WERI-Rb-1 (cell line): ENCODE measurements around the gene CDHR3.

Experiments used
- DNase-seq: peaks from one replicate; pipeline ENCODE4 v3.0.0-alpha.2; 2020
- H3K27ac ChIP-seq: fragments of 250-450 bp; sonication (Bioruptor Pico); 2 replicates; pipeline ENCODE4 v1.5.1; 2020; ENCODE audit warnings: mild to moderate bottlenecking, moderate library complexity
- H3K27me3 ChIP-seq: fragments of 250-450 bp; sonication (Bioruptor Pico); 2 replicates; pipeline ENCODE4 v1.5.1; 2021; ENCODE audit warnings: mild to moderate bottlenecking, low read depth, moderate library complexity; ENCODE audit not compliant: insufficient read depth, severe bottlenecking
- H3K36me3 ChIP-seq: fragments of 250-450 bp; sonication (Bioruptor Pico); 2 replicates; pipeline ENCODE4 v1.5.1; 2020; ENCODE audit warnings: mild to moderate bottlenecking, moderate library complexity
- H3K4me3 ChIP-seq: 2 replicates; pipeline ENCODE4 v1.5.1; 2011; ENCODE audit warnings: low read depth, mild to moderate bottlenecking, control low read depth, low read length
- H3K9me3 ChIP-seq: fragments of 250-450 bp; sonication (Bioruptor Pico); 2 replicates; pipeline ENCODE4 v1.5.1; 2021; ENCODE audit warnings: mild to moderate bottlenecking, moderate library complexity; ENCODE audit not compliant: severe bottlenecking
- CTCF ChIP-seq: IDR thresholded peaks from 2 replicates; pipeline ENCODE4 v1.5.1; 2011; ENCODE audit warnings: low read depth, mild to moderate bottlenecking, control low read depth, inconsistent platforms, low read length

Gene CDHR3

GRCh38 chr7:105924945-105925344, 38.1 kb upstream of the CDHR3 start:
- no peak overlapping the region for H3K4me3 ChIP-seq
- no peak for TF ChIP-seq CTCF
- no peaks in the 10 kb centered on the region for H3K36me3 ChIP-seq
- H3K27ac ChIP-seq: no peak overlapping the region
- DNase-seq: no peak
- H3K9me3 ChIP-seq: no peaks in the 10 kb centered on the region
- no peaks in the 10 kb centered on the region for H3K27me3 ChIP-seq

DNA sequence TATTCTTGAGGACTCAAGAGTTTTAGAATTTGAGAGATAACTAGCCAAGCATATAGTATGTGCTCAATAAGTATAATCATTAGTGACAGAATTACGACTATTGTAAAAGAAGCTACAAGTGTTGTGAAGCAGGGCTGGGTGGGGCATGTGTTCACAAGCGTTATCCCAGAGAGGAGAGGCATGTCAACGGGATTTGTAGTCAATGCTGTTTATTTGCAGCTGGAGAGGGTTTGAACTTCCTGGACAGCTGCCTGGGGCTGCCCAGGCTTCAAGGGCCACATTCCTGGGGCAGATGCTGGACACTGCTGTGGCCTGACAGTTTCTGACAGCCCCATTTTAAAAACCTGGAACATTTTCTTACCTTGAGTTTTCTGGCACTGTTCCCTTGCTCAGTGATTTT, 36.9 kb upstream of the CDHR3 start:
- H3K4me3 ChIP-seq: no peak overlapping the region

DNA sequence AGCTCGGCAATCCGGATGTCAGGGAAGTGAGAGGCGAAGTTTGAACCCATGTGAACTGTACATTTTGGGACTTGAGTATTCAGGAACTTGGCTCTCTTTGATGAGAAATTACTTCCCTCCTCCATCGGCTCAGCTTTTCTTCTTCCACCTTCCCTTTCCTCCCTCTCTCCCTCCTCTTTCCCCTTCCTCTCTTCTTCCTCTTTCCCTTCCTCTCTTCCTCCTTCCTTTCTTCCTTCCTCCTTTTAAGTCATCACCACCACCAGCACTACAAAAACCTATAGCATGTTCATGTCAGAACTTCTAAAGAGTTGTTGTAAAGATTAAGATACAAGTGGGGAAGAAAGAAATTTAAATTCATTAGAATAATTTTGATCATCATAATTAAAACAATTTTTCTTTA, 31.9 kb upstream of the CDHR3 start:
- no peak for DNase-seq
- Histone ChIP-seq H3K27me3 (no peaks in the 10 kb centered on the region), H3K9me3 (no peaks in the 10 kb centered on the region), H3K4me3 (no peak overlapping the region), H3K27ac (no peak overlapping the region), H3K36me3 (no peaks in the 10 kb centered on the region)
- no peak for TF ChIP-seq CTCF

More for the DNA sequence above, 36.9 kb upstream of the CDHR3 start:
- no peaks in the 10 kb centered on the region for H3K36me3 ChIP-seq
- no peak for TF ChIP-seq CTCF
- no peaks in the 10 kb centered on the region for H3K9me3 ChIP-seq
- H3K27me3 ChIP-seq: no peaks in the 10 kb centered on the region
- no peak for DNase-seq
- no peak overlapping the region for H3K27ac ChIP-seq

GRCh38 chr7:105932835-105933477, 30.1 kb upstream of the CDHR3 start:
- Histone ChIP-seq H3K27me3 (no peaks in the 10 kb centered on the region), H3K4me3 (no peak overlapping the region), H3K9me3 (no peaks in the 10 kb centered on the region), H3K27ac (no peak overlapping the region), H3K36me3 (no peaks in the 10 kb centered on the region)
- DNase-seq: no peak
- no peak for TF ChIP-seq CTCF

DNA sequence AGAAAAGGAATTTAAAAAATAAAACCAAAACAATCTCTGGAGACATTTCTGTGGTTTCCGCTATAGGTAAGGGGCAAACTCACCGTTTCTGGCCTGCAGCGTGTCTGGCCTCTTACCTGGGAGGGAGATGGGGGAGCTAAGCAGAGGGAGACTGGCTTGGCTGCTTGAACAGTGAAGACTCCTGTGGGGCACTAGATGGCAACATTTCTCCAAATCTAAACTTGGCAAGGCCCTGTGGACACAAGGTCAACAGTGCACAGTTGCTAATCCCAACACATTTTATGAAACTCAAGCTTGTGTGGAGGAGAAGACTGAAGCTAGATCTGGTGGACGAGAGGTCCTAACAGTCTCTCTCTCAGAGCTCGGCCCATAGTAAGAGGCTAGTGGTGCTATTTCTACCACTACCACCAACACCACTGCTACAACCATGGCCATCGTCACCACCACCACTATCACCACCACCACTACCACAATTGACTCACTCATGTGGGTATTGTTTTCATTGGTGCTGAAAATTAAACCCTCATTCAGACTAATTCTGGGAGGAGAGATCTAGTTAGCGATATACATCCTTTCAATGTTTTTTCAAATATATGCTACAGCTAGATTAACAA, 28.4 kb upstream of the CDHR3 start:
- Histone ChIP-seq H3K27me3 (no peaks in the 10 kb centered on the region), H3K36me3 (no peaks in the 10 kb centered on the region), H3K9me3 (no peaks in the 10 kb centered on the region), H3K27ac (no peak overlapping the region), H3K4me3 (no peak overlapping the region)
- TF ChIP-seq CTCF: peak; percentile 78
- peak; percentile 61 for DNase-seq

GRCh38 chr7:105935250-105935649, 27.8 kb upstream of the CDHR3 start:
- no peak for DNase-seq
- Histone ChIP-seq H3K9me3 (no peaks in the 10 kb centered on the region), H3K4me3 (no peak overlapping the region), H3K27me3 (no peaks in the 10 kb centered on the region), H3K27ac (no peak overlapping the region), H3K36me3 (no peaks in the 10 kb centered on the region)
- TF ChIP-seq CTCF: no peak
